GM12874 (cell line): ENCODE results near the gene ANXA4.

Experiments used
- CTCF ChIP-seq: IDR thresholded peaks from 2 replicates; pipeline ENCODE4 v1.5.1; 2011; ENCODE audit warnings: low read depth, mild to moderate bottlenecking, control low read depth, low read length, moderate library complexity; ENCODE audit not compliant: insufficient read depth

ANXA4 gene

GRCh38 chr2:69828938-69829255 is 87.0 kb downstream of the ANXA4 start:
- no peak for TF ChIP-seq CTCF

GRCh38 chr2:69829256-69830044 is 87.5 kb downstream of the ANXA4 start, which contains the start of gene GMCL1:
Gene GMCL1, plus strand, starts transcription at chr2:69829660. Its CDS starts 233 bp downstream, at chr2:69829893.
- TF ChIP-seq CTCF, result no peak

- TF ChIP-seq CTCF, result no peak
These were observed 88.3 kb downstream of the ANXA4 start for GRCh38 chr2:69830045-69830905.

- no peak for TF ChIP-seq CTCF
These were observed 89.5 kb downstream of the ANXA4 start for GRCh38 chr2:69831354-69831905.

GRCh38 chr2:69833752-69834151 is 91.8 kb downstream of the ANXA4 start:
- no peak for TF ChIP-seq CTCF

GRCh38 chr2:69835666-69836065 is 93.7 kb downstream of the ANXA4 start:
- TF ChIP-seq CTCF, result no peak

GRCh38 chr2:69836316-69836715 is 94.4 kb downstream of the ANXA4 start:
- no peak for TF ChIP-seq CTCF
